Peyer's patch (tissue), 4 donors: ENCODE results near the gene HERPUD1. TPM values are rescaled to one million over a fixed set of nuclear protein-coding genes. Genes with fewer than 3 reads are reported as not detected.
A peak's percentile ranks its signal among the peaks of the same experiment; 100 is the strongest.
"Not testable (repeated sequence)": the region's sequence is repeated elsewhere in the genome, so short reads cannot be mapped to it uniquely, and the experiment has no call there.

Source experiments
- DNase-seq, 3 donors: peaks; one replicate each; pipeline ENCODE4 v3.0.0-alpha.2; 2017 to 2019
- H3K27ac ChIP-seq, 4 donors: fragments of 200-600 bp; sonication (generic); one replicate each; pipeline ENCODE4 v1.5.1; 2016 to 2019
- H3K27me3 ChIP-seq, 2 donors: fragments of 200-600 bp; sonication (generic); one replicate each; pipeline ENCODE4 v1.5.1; 2019
- H3K36me3 ChIP-seq, 3 donors: fragments of 200-600 bp; sonication (generic); one replicate each; pipeline ENCODE4 v1.5.1; 2016 to 2019
- H3K4me1 ChIP-seq, 4 donors: fragments of 200-600 bp; sonication (generic); one replicate each; pipeline ENCODE4 v1.5.1; 2016 to 2019
- H3K4me3 ChIP-seq, 4 donors: fragments of 200-600 bp; sonication (generic); 1 replicate in 3 of 4; 2 replicates in 1 of 4; pipeline ENCODE4 v1.5.1; 2016 to 2019; ENCODE audit warnings: mild to moderate bottlenecking in 1 of 4
- H3K9me3 ChIP-seq, 4 donors: fragments of 200-600 bp; sonication (generic); one replicate each; pipeline ENCODE4 v1.5.1; 2016 to 2019; ENCODE audit warnings: mild to moderate bottlenecking in 1 of 4
- CTCF ChIP-seq, 6 experiments: fragments of 450-650 bp in 4 of 6; fragments of 200-600 bp in 2 of 6; sonication (generic) in 1 of 6; IDR thresholded peaks; one replicate each; pipeline ENCODE4 v1.5.1; 2017 to 2019; ENCODE audit warnings: antibody characterized with exemption in 6 of 6, mild to moderate bottlenecking in 3 of 6, moderate library complexity in 1 of 6
- POLR2A ChIP-seq, 2 donors: fragments of 450-650 bp; IDR thresholded peaks; one replicate each; pipeline ENCODE4 v1.5.1; 2017; ENCODE audit warnings: antibody characterized with exemption in 2 of 2, mild to moderate bottlenecking in 2 of 2, moderate library complexity in 2 of 2
- total RNA-seq, 4 donors: library from RNA; depleted of rRNA; stranded (reverse); fragments of >200 nt; gene quantifications; one replicate each; pipeline ENCODE4 v1.1.0, GENCODE V29; 2016

HERPUD1 gene
- total RNA-seq, 4 donors from 2014 or later = 86.0 to 143 (median 108) TPM

GRCh38 chr16:56983211-56983751, 51.3 kb downstream of the HERPUD1 start:
- DNase-seq = peak in 2 of 3 donors; percentile 75 to 76
- Histone ChIP-seq H3K27me3 (no peaks in the 10 kb centered on the region), H3K36me3 (no peaks in the 10 kb centered on the region), H3K9me3 (no peaks in the 10 kb centered on the region), H3K4me1 (peaks cover 0 to 32% (median 5%) of the 10 kb centered on the region in 4 donors), H3K4me3 (no peak overlapping the region), H3K27ac (peak overlapping the region in 2 of 4 donors; percentile 8 to 58)
- TF ChIP-seq POLR2A (IDR thresholded peaks at IDR 0.05) (peak in 1 of 2 donors; percentile 32), CTCF (IDR thresholded peaks at IDR 0.05) (peak in 3 of 6 experiments; percentile 32 to 42 (median 39))

- no peaks in the 10 kb centered on the region for H3K36me3 ChIP-seq
- peak in 1 of 3 donors; percentile 80 for DNase-seq
- H3K4me1 ChIP-seq = peaks cover 0 to 41% (median 8%) of the 10 kb centered on the region in 4 donors
- no peak for TF ChIP-seq POLR2A (IDR thresholded peaks at IDR 0.05)
- no peak for TF ChIP-seq CTCF (IDR thresholded peaks at IDR 0.05)
- no peaks in the 10 kb centered on the region for H3K9me3 ChIP-seq
- H3K4me3 ChIP-seq = no peak overlapping the region
- peak overlapping the region in 2 of 4 donors; percentile 22 to 68 for H3K27ac ChIP-seq
- H3K27me3 ChIP-seq = no peaks in the 10 kb centered on the region
Observed at GRCh38 chr16:56984639-56985038, 52.7 kb downstream of the HERPUD1 start.

GRCh38 chr16:56985288-56985961, 53.5 kb downstream of the HERPUD1 start:
- no peak overlapping the region for H3K4me3 ChIP-seq
- peaks cover 0 to 47% (median 8%) of the 10 kb centered on the region in 4 donors for H3K4me1 ChIP-seq
- H3K9me3 ChIP-seq = no peaks in the 10 kb centered on the region
- H3K27me3 ChIP-seq = no peaks in the 10 kb centered on the region
- TF ChIP-seq CTCF (IDR thresholded peaks at IDR 0.05) (no peak), POLR2A (IDR thresholded peaks at IDR 0.05) (no peak)
- peak in 2 of 3 donors; percentile 71 to 87 for DNase-seq
- peak overlapping the region; percentile 22 to 68 (median 35) for H3K27ac ChIP-seq
- no peaks in the 10 kb centered on the region for H3K36me3 ChIP-seq

- H3K27me3 ChIP-seq = no peaks in the 10 kb centered on the region
- H3K27ac ChIP-seq = peak overlapping the region; percentile 22 to 68 (median 35)
- H3K9me3 ChIP-seq = no peaks in the 10 kb centered on the region
- H3K36me3 ChIP-seq = no peaks in the 10 kb centered on the region
- no peak for TF ChIP-seq POLR2A (IDR thresholded peaks at IDR 0.05)
- no peak for TF ChIP-seq CTCF (IDR thresholded peaks at IDR 0.05)
- no peak for DNase-seq
- H3K4me3 ChIP-seq = no peak overlapping the region
- H3K4me1 ChIP-seq = peaks cover 0 to 50% (median 10%) of the 10 kb centered on the region in 4 donors
Observed at GRCh38 chr16:56985962-56986360, 54.0 kb downstream of the HERPUD1 start.

GRCh38 chr16:56986361-56986760, 54.4 kb downstream of the HERPUD1 start:
- peak overlapping the region in 3 of 4 donors; percentile 36 to 68 (median 37) for H3K27ac ChIP-seq

GRCh38 chr16:56986908-56987307, 55.0 kb downstream of the HERPUD1 start:
- H3K36me3 ChIP-seq, H3K9me3 ChIP-seq, H3K27me3 ChIP-seq, DNase-seq, H3K4me3 ChIP-seq: not testable (repeated sequence)
- H3K27ac ChIP-seq = peak overlapping the region in 1 of 4 donors; percentile 36
- peaks cover 0 to 53% (median 12%) of the 10 kb centered on the region in 4 donors for H3K4me1 ChIP-seq

More at GRCh38 chr16:56986361-56986760, 54.4 kb downstream of the HERPUD1 start:
- no peak overlapping the region for H3K4me3 ChIP-seq
- no peak for TF ChIP-seq CTCF (IDR thresholded peaks at IDR 0.05)
- no peak for TF ChIP-seq POLR2A (IDR thresholded peaks at IDR 0.05)
- no peaks in the 10 kb centered on the region for H3K9me3 ChIP-seq
- H3K4me1 ChIP-seq = peaks cover 0 to 50% (median 12%) of the 10 kb centered on the region in 4 donors
- no peaks in the 10 kb centered on the region for H3K27me3 ChIP-seq
- no peaks in the 10 kb centered on the region for H3K36me3 ChIP-seq
- DNase-seq = no peak
